K562 (cell line): Measurements from ENCODE around the gene CRYBG2. TPM values are rescaled to one million over a fixed set of nuclear protein-coding genes. Genes with fewer than 3 reads are reported as not detected.

ENCODE experiments used
- CBFA2T3 ChIP-seq: fragments of 450-650 bp; IDR thresholded peaks from 2 replicates; pipeline ENCODE4 v1.6.1; 2017
- CHD4 ChIP-seq: fragments of 200-600 bp; sonication (generic); IDR thresholded peaks from 3 replicates; pipeline ENCODE4 v1.6.1; 2012; ENCODE audit warnings: low read depth, mild to moderate bottlenecking, mixed read lengths, low read length, inconsistent platforms; ENCODE audit not compliant: insufficient read depth, insufficient replicate concordance, poor library complexity, severe bottlenecking
- CTBP1 ChIP-seq: fragments of 450-650 bp; IDR thresholded peaks from 2 replicates; pipeline ENCODE4 v1.6.1; 2016; ENCODE audit warnings: borderline replicate concordance
- DIDO1 ChIP-seq: fragments of 450-650 bp; IDR thresholded peaks from 2 replicates; pipeline ENCODE4 v1.6.1; 2016; ENCODE audit warnings: low read depth, missing biosample characterization, missing genetic modification characterization
- DPF2 ChIP-seq: fragments of 450-650 bp; IDR thresholded peaks from 2 replicates; pipeline ENCODE4 v1.6.1; 2016
- EGR1 ChIP-seq: fragments of 450-650 bp; conservative IDR thresholded peaks from 2 replicates; pipeline ENCODE4 v1.6.1; 2017; ENCODE audit warnings: mild to moderate bottlenecking
- HDGF ChIP-seq: fragments of 450-650 bp; IDR thresholded peaks from 2 replicates; pipeline ENCODE4 v1.6.1; 2016
- MTA2 ChIP-seq: fragments of 450-650 bp; IDR thresholded peaks from 2 replicates; pipeline ENCODE4 v1.6.1; 2016; ENCODE audit warnings: low read depth
- NBN ChIP-seq: fragments of 450-650 bp; IDR thresholded peaks from 2 replicates; pipeline ENCODE4 v1.6.1; 2016; ENCODE audit warnings: low read depth, mild to moderate bottlenecking
- NFE2 ChIP-seq: IDR thresholded peaks from 2 replicates; pipeline ENCODE4 v1.6.1; 2014; ENCODE audit warnings: antibody characterized with exemption, low read depth
- OTX1 ChIP-seq: fragments of 450-650 bp; formaldehyde crosslinking; IDR thresholded peaks from 2 replicates; pipeline ENCODE4 v1.4.0; 2022; ENCODE audit warnings: mild to moderate bottlenecking
- PHF8 ChIP-seq: fragments of 200-600 bp; sonication (generic); IDR thresholded peaks from 2 replicates; pipeline ENCODE4 v1.6.1; 2012; ENCODE audit warnings: mixed run types, mild to moderate bottlenecking, inconsistent platforms, low read length, moderate library complexity, borderline replicate concordance
- RB1 ChIP-seq: fragments of 450-650 bp; IDR thresholded peaks from 2 replicates; pipeline ENCODE4 v1.6.1; 2017; ENCODE audit warnings: low read depth, mild to moderate bottlenecking
- SMARCE1 ChIP-seq: fragments of 450-650 bp; IDR thresholded peaks from 2 replicates; pipeline ENCODE4 v1.7.1; 2016; ENCODE audit warnings: mild to moderate bottlenecking
- SPI1 ChIP-seq: IDR thresholded peaks from 2 replicates; pipeline ENCODE4 v1.6.1; 2011; ENCODE audit warnings: low read depth, low read length, control low read depth, borderline replicate concordance
- ZBTB2 ChIP-seq: fragments of 450-650 bp; IDR thresholded peaks from 2 replicates; pipeline ENCODE4 v1.6.1; 2016; ENCODE audit warnings: antibody characterized with exemption
- ZEB2 ChIP-seq: fragments of 450-650 bp; IDR thresholded peaks from 2 replicates; pipeline ENCODE4 v1.6.1; 2016
- ZFP36 ChIP-seq: fragments of 150-350 bp; IDR thresholded peaks from 2 replicates; pipeline ENCODE4 v1.6.1; 2018; ENCODE audit warnings: low read length, low read depth; ENCODE audit not compliant: partially characterized antibody
- ZNF449 ChIP-seq: fragments of 250-450 bp; sonication (Bioruptor Pico); IDR thresholded peaks from 2 replicates; pipeline ENCODE4 v1.8.0; 2022; ENCODE audit warnings: moderate library complexity, mild to moderate bottlenecking, inconsistent platforms
- polyA plus RNA-seq, 8 experiments: library from polyadenylated mRNA; depleted of rRNA in 4 of 8; stranded (reverse) in 5 of 8; unstranded in 3 of 8; fragments of >200 nt; fragmentation: Nextera tagmentation in 2 of 8; fragmentation: Illumina TruSeq in 1 of 8; extraction: Ambion mirVana in 2 of 8; extraction: Trizol in 1 of 8; gene quantifications; 2 replicates each; pipeline versions ENCODE4 v1.2.1 to v1.2.3, GENCODE V29; 2011 to 2014; ENCODE audit warnings: inconsistent platforms in 1 of 8, missing spikeins in 1 of 8
- total RNA-seq, 7 experiments: library from RNA; depleted of rRNA in 6 of 7; stranded (reverse); fragments of >200 nt in 6 of 7; fragmentation: Illumina TruSeq in 2 of 7; extraction: Trizol in 2 of 7; gene quantifications; 2 replicates each; pipeline versions ENCODE4 v1.2.1 to v1.2.3, GENCODE V29; 2011 to 2021; ENCODE audit warnings: low replicate concordance in 1 of 7
- TF ChIP-seq, protein P1 (sequence below): fragments of 450-650 bp; formaldehyde crosslinking; IDR thresholded peaks from 2 replicates; pipeline ENCODE4 v1.4.0; 2022; ENCODE audit warnings: missing genetic modification characterization
- TF ChIP-seq, protein P2 (sequence below): sonication (generic); formaldehyde crosslinking; IDR thresholded peaks from 2 replicates; pipeline ENCODE4 v1.8.0; 2022; ENCODE audit warnings: mild to moderate bottlenecking, missing genetic modification reagents

CRYBG2 gene
- total and polyA plus RNA-seq, 9 of the 15 experiments (the other 6 are each of a cell fraction or from before 2014, with no cell fraction given), result 0.39 to 8.5 (median 3.7) TPM

DNA sequence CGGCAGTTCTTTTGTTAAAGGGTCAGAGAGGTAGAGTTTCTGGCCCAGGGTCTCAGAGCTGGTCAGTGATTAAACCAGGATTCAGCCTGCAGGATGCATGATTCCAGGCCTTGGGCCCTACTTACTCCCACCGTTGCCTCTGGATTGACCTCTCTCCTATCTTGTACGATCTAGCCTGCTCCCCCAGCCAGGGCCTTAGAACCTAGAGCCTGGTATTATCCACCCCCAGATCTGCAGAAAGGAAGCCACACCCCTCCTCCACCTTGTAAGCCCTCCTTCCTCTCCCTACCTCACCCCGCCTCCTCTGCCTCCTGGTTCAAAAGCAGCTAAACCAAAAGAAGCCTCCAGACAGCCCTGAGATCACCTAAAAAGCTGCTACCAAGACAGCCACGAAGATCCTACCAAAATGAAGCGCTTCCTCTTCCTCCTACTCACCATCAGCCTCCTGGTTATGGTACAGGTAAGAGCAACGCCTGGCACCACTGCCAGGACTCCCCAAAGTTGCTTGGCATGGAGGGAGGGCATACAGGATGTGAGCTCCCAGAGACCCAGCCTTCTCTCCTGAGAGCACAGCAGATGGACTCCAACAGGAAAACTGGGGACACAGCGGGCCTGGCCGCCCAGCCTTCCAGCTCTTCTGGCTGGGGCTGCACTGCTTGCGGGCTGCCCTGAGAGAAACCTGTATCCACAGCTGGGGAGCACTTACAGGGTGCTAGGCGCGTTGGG is 36.2 kb downstream of the CRYBG2 start, which contains the start of gene CD52 (continued):
- TF ChIP-seq, protein P1, sequence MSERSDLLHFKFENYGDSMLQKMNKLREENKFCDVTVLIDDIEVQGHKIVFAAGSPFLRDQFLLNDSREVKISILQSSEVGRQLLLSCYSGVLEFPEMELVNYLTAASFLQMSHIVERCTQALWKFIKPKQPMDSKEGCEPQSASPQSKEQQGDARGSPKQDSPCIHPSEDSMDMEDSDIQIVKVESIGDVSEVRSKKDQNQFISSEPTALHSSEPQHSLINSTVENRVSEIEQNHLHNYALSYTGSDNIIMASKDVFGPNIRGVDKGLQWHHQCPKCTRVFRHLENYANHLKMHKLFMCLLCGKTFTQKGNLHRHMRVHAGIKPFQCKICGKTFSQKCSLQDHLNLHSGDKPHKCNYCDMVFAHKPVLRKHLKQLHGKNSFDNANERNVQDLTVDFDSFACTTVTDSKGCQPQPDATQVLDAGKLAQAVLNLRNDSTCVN (CRISPR knock-in tag), result no peak
- TF ChIP-seq CBFA2T3 (peak; percentile 3; the same call in 1 of the 2 replicates), CTBP1 (peak; percentile 54), SMARCE1 (peak; percentile 68; the same call in 1 of the 2 replicates), HDGF (peak; percentile 52; the same call in 1 of the 2 replicates), ZBTB2 (0 out of 2 replicates have a peak, but pooled peaks have one; percentile 40), PHF8 (peak; percentile 28; the same call in 1 of the 2 replicates), ZFP36 (peak; percentile 24), MTA2 (peak; percentile 7; the same call in 1 of the 2 replicates), OTX1 (CRISPR knock-in tag) (no peak), DPF2 (peak; percentile 84), NFE2 (no peak), DIDO1 (tag) (no peak), RB1 (no peak), ZEB2 (peak; percentile 35; the same call in 1 of the 2 replicates), SPI1 (peak; percentile 37; the same call in 1 of the 2 replicates), ZNF449 (CRISPR knock-in tag) (0 out of 2 replicates have a peak, but pooled peaks have one; percentile 40), CHD4 (no peak), EGR1 (peak; percentile 75), NBN (no peak)
- TF ChIP-seq, protein P2, sequence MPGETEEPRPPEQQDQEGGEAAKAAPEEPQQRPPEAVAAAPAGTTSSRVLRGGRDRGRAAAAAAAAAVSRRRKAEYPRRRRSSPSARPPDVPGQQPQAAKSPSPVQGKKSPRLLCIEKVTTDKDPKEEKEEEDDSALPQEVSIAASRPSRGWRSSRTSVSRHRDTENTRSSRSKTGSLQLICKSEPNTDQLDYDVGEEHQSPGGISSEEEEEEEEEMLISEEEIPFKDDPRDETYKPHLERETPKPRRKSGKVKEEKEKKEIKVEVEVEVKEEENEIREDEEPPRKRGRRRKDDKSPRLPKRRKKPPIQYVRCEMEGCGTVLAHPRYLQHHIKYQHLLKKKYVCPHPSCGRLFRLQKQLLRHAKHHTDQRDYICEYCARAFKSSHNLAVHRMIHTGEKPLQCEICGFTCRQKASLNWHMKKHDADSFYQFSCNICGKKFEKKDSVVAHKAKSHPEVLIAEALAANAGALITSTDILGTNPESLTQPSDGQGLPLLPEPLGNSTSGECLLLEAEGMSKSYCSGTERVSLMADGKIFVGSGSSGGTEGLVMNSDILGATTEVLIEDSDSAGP (CRISPR knock-in tag), result no peak
